WI38 (cell line): Measurements from ENCODE around the gene GLTPD2.

ENCODE experiments used
- H3K4me3 ChIP-seq: 2 replicates; pipeline ENCODE4 v1.5.1; 2011; ENCODE audit warnings: low read depth, mild to moderate bottlenecking, control low read depth, low read length
- CTCF ChIP-seq: IDR thresholded peaks from 2 replicates; pipeline ENCODE4 v1.5.1; 2012; ENCODE audit warnings: low read depth, mild to moderate bottlenecking, control low read depth, low read length

GLTPD2 gene

GRCh38 chr17:4753392-4753791, 35.4 kb upstream of the GLTPD2 start:
- H3K4me3 ChIP-seq = no peak overlapping the region
- no peak for TF ChIP-seq CTCF

GRCh38 chr17:4759776-4760236, 29.0 kb upstream of the GLTPD2 start:
- TF ChIP-seq CTCF = no peak
- no peak overlapping the region for H3K4me3 ChIP-seq

- TF ChIP-seq CTCF = no peak
- no peak overlapping the region for H3K4me3 ChIP-seq
Observed at GRCh38 chr17:4764595-4764994, 24.2 kb upstream of the GLTPD2 start.

GRCh38 chr17:4766201-4766600, 22.6 kb upstream of the GLTPD2 start:
- no peak overlapping the region for H3K4me3 ChIP-seq
- no peak for TF ChIP-seq CTCF

- no peak overlapping the region for H3K4me3 ChIP-seq
- TF ChIP-seq CTCF = no peak
Observed at GRCh38 chr17:4766723-4767122, 22.0 kb upstream of the GLTPD2 start.

- H3K4me3 ChIP-seq = no peak overlapping the region
- TF ChIP-seq CTCF = no peak
Observed at GRCh38 chr17:4768298-4768697, 20.5 kb upstream of the GLTPD2 start.

- H3K4me3 ChIP-seq = no peak overlapping the region
- TF ChIP-seq CTCF = no peak
Observed at GRCh38 chr17:4769628-4770027, 19.1 kb upstream of the GLTPD2 start.
